ENCODE results near the gene PRR13.

DNA sequence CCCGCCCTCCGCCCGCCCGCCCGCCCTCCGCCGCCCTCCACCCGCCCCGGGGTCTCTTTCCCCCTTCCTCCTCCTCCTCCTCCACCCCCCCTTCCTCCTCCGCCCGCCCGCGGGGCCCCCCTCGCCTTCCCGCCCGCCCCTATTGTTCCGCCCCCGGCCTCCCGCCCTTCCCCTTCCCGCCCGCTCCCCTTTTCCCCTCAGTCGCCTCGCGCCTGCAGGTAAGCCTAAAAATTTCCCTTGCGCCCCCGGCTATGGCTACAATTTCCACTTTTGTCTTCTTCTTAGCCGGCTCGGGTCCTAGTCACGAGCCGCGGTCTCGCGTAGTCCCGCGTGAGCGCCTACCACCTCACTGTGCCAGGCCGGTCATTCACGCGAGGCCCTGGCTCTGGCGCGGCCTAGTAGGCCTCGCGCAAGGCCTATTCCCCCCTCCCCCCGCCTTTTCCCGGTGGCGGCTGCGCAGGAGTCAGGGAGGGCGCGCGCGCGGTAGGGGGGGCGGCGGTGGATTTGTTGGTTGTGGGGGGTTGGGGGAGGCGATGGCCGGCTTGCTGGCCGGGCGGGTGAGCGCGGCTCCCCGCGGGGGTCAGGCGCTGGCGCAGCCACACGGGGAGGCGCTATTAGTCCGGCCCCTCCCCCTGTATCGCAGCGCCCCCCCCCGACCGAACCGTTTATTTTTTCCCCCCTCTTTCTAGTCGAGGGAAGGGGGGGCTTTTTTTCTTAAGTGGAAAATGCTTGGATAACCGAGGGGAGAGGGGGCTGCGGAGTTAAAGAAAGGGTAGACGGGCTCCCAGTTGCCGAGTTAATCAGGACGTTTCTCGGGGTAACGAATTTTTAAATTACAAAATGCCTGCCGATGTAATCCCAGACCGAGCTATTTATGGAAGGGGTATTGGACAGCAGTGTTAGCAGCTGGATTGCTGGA, 10.9 kb downstream of the PRR13 start:
- TF ChIP-seq, protein P1, sequence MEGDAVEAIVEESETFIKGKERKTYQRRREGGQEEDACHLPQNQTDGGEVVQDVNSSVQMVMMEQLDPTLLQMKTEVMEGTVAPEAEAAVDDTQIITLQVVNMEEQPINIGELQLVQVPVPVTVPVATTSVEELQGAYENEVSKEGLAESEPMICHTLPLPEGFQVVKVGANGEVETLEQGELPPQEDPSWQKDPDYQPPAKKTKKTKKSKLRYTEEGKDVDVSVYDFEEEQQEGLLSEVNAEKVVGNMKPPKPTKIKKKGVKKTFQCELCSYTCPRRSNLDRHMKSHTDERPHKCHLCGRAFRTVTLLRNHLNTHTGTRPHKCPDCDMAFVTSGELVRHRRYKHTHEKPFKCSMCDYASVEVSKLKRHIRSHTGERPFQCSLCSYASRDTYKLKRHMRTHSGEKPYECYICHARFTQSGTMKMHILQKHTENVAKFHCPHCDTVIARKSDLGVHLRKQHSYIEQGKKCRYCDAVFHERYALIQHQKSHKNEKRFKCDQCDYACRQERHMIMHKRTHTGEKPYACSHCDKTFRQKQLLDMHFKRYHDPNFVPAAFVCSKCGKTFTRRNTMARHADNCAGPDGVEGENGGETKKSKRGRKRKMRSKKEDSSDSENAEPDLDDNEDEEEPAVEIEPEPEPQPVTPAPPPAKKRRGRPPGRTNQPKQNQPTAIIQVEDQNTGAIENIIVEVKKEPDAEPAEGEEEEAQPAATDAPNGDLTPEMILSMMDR (IDR thresholded peaks at IDR 0.05 in 4 of 5, conservative IDR thresholded peaks at IDR 0.05 in 1 of 5) = peak in 3 of 5 experiments; percentile 36 to 54 (median 39)
- TF ChIP-seq POLR2A (IDR thresholded peaks at IDR 0.05) = peak; percentile 11 to 32
